GM12891 (cell line): ENCODE results near the gene KRT20.

Source experiments
- PAX5 ChIP-seq: IDR thresholded peaks from 2 replicates; pipeline ENCODE4 v1.6.1; 2011; ENCODE audit warnings: low read length, moderate library complexity, mild to moderate bottlenecking; ENCODE audit not compliant: insufficient read depth, severe bottlenecking
- POLR2A ChIP-seq: IDR thresholded peaks from 2 replicates; pipeline ENCODE4 v1.6.1; 2011; ENCODE audit warnings: low read depth, low read length, control low read depth
- POLR2AphosphoS5 ChIP-seq: IDR thresholded peaks from 2 replicates; pipeline ENCODE4 v1.6.1; 2011; ENCODE audit warnings: low read depth, low read length, control low read depth
- SPI1 ChIP-seq: IDR thresholded peaks from 2 replicates; pipeline ENCODE4 v1.6.1; 2011; ENCODE audit warnings: low read depth, low read length, control low read depth
- TAF1 ChIP-seq: IDR thresholded peaks from 2 replicates; pipeline ENCODE4 v1.6.1; 2011; ENCODE audit warnings: low read depth, low read length, control low read depth

DNA sequence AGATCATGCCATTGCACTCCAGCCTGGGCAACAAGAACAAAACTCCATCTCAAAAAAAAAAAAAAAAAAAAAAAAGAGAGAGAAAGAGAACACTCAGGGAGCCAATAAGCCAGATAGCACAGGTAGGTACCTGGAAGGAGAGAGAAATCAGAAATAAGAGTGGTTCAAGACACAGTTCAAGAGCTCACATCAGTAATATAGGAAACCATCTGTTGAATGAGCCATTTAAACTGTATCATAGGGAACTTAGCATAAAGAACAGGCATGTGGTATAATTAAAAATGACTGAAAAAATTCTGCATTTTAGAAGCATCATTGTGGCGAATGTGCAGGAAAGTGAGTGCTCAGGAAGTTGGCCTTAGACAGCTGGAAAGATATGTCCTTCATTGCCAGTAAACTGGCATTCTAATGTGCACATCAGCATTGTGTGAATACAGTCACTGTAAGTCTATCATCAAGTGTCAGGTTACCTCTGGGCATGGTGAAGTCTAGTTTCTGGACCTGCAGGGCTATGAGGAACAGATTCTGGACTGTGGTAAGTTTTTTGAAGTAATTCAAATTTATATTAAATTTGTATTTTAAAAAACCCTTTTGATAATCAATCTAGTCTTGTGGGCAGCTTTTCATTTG lies 38.4 kb downstream of the KRT20 start:
- TF ChIP-seq TAF1 (no peak), PAX5 (no peak), POLR2AphosphoS5 (no peak), POLR2A (no peak), SPI1 (no peak)
